ENCODE measurements around the gene PEX14. TPM values are rescaled to one million over a fixed set of nuclear protein-coding genes. Genes with fewer than 3 reads are reported as not detected.

Gene PEX14
- total RNA-seq, 2 experiments from 2014 or later, result 13.3 to 14.8 TPM

DNA sequence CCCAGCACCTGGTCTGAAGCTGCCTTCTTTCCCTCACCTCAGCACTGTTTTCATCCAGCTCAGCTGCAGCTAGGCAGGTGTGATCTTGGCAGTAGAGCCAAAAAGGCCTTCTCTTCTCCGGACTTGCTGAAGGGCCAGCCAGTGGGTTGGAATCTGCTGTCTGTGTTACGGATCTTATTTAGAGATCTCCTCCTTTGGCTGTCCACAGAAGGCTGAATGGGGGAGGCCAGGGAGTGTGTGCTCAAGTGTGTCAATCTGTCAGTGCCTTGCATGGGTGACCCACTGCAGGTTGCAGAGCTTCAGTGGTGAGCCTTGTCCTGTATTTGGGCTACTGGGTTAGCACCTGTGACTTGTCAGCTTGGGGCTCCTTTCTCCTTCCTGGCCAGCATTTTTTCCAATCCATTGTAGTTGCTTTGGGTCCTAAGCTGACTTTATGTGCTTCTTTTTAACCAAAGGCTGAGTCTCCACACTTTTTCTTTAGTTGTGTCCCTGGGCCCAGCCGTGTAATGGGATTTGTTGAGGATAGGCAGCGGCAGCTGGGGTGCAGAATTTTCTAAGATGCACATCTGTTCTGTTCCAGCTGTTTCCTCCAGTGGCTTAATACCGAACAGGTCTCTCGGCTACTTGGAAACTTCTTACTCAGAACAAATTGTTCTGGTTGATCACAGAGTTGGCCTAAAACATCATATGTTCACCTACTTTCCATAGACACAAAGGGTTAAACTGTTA lies 126.8 kb downstream of the PEX14 start:
- no peaks in the 10 kb centered on the region for H3K4me1 Mint-ChIP-seq (ENCODE audit: low read depth)
- H3K27ac Mint-ChIP-seq, result no peak overlapping the region
- TF ChIP-seq, protein P1, sequence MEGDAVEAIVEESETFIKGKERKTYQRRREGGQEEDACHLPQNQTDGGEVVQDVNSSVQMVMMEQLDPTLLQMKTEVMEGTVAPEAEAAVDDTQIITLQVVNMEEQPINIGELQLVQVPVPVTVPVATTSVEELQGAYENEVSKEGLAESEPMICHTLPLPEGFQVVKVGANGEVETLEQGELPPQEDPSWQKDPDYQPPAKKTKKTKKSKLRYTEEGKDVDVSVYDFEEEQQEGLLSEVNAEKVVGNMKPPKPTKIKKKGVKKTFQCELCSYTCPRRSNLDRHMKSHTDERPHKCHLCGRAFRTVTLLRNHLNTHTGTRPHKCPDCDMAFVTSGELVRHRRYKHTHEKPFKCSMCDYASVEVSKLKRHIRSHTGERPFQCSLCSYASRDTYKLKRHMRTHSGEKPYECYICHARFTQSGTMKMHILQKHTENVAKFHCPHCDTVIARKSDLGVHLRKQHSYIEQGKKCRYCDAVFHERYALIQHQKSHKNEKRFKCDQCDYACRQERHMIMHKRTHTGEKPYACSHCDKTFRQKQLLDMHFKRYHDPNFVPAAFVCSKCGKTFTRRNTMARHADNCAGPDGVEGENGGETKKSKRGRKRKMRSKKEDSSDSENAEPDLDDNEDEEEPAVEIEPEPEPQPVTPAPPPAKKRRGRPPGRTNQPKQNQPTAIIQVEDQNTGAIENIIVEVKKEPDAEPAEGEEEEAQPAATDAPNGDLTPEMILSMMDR (IDR thresholded peaks at IDR 0.05), result no peak
- Histone ChIP-seq H3K4me1 (ENCODE audit: insufficient read depth, low read length) (no peaks in the 10 kb centered on the region), H3K36me3 (ENCODE audit: insufficient read depth, low read length) (peaks cover 4% of the 10 kb centered on the region), H3K27me3 (ENCODE audit: control insufficient read depth in 1 of 2, insufficient read depth in 2 of 2, low read length in 2 of 2) (no peaks in the 10 kb centered on the region), H3K4me3 (ENCODE audit: low read length) (no peak overlapping the region), H3K9me3 (ENCODE audit: control insufficient read depth in 1 of 2, insufficient read depth in 1 of 2, low read length in 2 of 2) (no peaks in the 10 kb centered on the region), H3K27ac (ENCODE audit: low read depth in 1 of 2, low read length in 2 of 2) (no peak overlapping the region)
- H3K4me3 Mint-ChIP-seq, result no peak overlapping the region
- ChIA-PET CTCF (interaction anchor here (0.7 kb wide), 1 partner anchor 1385 kb away, joined by 3 read pairs; no protein-coding TSS in a partner anchor), POLR2A (no interaction called here)
- DNase-seq (no peak), ATAC-seq (ENCODE audit: poor library complexity) (no peak)
- H3K9me3 Mint-ChIP-seq, result no peaks in the 10 kb centered on the region
- no peaks in the 10 kb centered on the region for H3K27me3 Mint-ChIP-seq
- intact Hi-C loops (cut with DNase I, micrococcal nuclease), result no loop called here
- peaks cover 68% of the 10 kb centered on the region for H3K36me3 Mint-ChIP-seq (ENCODE audit: low read depth)

DNA sequence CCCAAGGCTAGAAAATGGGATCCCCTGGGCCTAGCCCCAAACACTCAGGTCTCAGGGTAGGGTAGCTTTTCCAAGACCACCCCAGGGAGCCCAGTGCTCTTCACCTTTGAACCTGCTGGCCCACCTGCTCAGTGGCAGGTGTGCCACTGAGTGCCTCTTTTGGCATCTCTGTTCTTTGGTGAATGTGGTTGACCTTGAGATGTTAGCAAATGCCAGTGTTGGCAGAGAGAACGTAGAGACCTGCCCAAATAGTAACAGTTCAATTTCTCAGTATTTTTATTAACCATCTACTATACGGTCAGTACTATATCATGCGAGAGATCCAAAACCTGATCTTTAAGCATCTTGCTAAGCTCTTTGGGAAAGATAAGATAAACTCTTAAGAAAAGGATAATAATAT lies 128.2 kb downstream of the PEX14 start:
- Histone ChIP-seq H3K4me3 (ENCODE audit: low read length) (no peak overlapping the region), H3K27ac (ENCODE audit: low read depth in 1 of 2, low read length in 2 of 2) (no peak overlapping the region), H3K9me3 (ENCODE audit: control insufficient read depth in 1 of 2, insufficient read depth in 1 of 2, low read length in 2 of 2) (no peaks in the 10 kb centered on the region), H3K27me3 (ENCODE audit: control insufficient read depth in 1 of 2, insufficient read depth in 2 of 2, low read length in 2 of 2) (no peaks in the 10 kb centered on the region), H3K36me3 (ENCODE audit: insufficient read depth, low read length) (peaks cover 4% of the 10 kb centered on the region), H3K4me1 (ENCODE audit: insufficient read depth, low read length) (no peaks in the 10 kb centered on the region)
- intact Hi-C loops (cut with DNase I, micrococcal nuclease), result no loop called here
- ChIA-PET POLR2A (no interaction called here), CTCF (no interaction called here)
- Mint-ChIP-seq H3K9me3 (no peaks in the 10 kb centered on the region), H3K27me3 (no peaks in the 10 kb centered on the region), H3K27ac (no peak overlapping the region), H3K4me1 (ENCODE audit: low read depth) (no peaks in the 10 kb centered on the region), H3K4me3 (no peak overlapping the region), H3K36me3 (ENCODE audit: low read depth) (peaks cover 73% of the 10 kb centered on the region)
- ATAC-seq (ENCODE audit: poor library complexity) (no peak), DNase-seq (no peak)
- TF ChIP-seq, protein P1 (IDR thresholded peaks at IDR 0.05), result no peak

DNA sequence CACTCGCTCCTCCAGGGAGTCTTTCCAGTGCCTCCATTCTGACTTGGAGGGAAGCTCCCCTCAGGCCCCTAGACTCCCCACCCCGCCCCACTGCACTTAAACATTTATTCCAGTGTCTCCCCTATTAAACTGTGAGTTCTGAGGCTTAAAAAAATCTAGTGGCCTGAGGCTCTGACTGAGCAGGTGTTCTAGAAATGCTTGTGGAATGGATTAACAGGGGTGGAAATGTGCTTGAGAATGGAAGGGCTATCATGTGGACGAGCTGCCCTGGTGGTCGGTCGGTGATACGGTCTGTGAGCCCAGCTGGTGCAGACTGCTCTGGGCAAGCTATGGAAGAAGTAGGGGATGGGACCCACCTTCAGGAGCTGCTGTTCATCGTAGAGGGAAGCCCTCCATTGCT lies 130.2 kb downstream of the PEX14 start:
- no peak for ATAC-seq (ENCODE audit: poor library complexity)
- intact Hi-C loops (cut with DNase I, micrococcal nuclease), result no loop called here
- CTCF ChIA-PET, result no interaction called here
- no peaks in the 10 kb centered on the region for H3K27me3 ChIP-seq (ENCODE audit: control insufficient read depth in 1 of 2, insufficient read depth in 2 of 2, low read length in 2 of 2)
- Mint-ChIP-seq H3K4me1 (ENCODE audit: low read depth) (no peaks in the 10 kb centered on the region), H3K27me3 (no peaks in the 10 kb centered on the region), H3K27ac (no peak overlapping the region), H3K9me3 (no peaks in the 10 kb centered on the region), H3K4me3 (no peak overlapping the region), H3K36me3 (ENCODE audit: low read depth) (peaks cover 61% of the 10 kb centered on the region)
- H3K27ac ChIP-seq (ENCODE audit: low read depth in 1 of 2, low read length in 2 of 2), result no peak overlapping the region
- POLR2A ChIA-PET, result no interaction called here
- H3K4me1 ChIP-seq (ENCODE audit: insufficient read depth, low read length), result no peaks in the 10 kb centered on the region
- no peaks in the 10 kb centered on the region for H3K9me3 ChIP-seq (ENCODE audit: control insufficient read depth in 1 of 2, insufficient read depth in 1 of 2, low read length in 2 of 2)
- no peak overlapping the region for H3K4me3 ChIP-seq (ENCODE audit: low read length)
- H3K36me3 ChIP-seq (ENCODE audit: insufficient read depth, low read length), result peaks cover 3% of the 10 kb centered on the region
- TF ChIP-seq, protein P1 (IDR thresholded peaks at IDR 0.05), result no peak
- no peak for DNase-seq
